Activated naive CD8-positive, alpha-beta T cell treated with anti-CD3 and anti-CD28 coated beads, Interleukin-2, amount 50 U/mL, for 24 hours (primary cell): ENCODE data around the gene RBPJ.

Source experiments
- ATAC-seq: fragments of 150-1000 bp; cut with Tn5 transposase; one replicate; pipeline ENCODE4 v1.10.0; 2021
- DNase-seq: peaks from one replicate; pipeline ENCODE4 v3.0.0; 2021
- H3K27ac Mint-ChIP-seq: one replicate; pipeline ENCODE4 v1.8.0; 2021; ENCODE audit warnings: mild to moderate bottlenecking, mixed read lengths
- H3K27me3 Mint-ChIP-seq: one replicate; pipeline ENCODE4 v1.8.0; 2021; ENCODE audit warnings: mixed read lengths
- H3K36me3 Mint-ChIP-seq: one replicate; pipeline ENCODE4 v1.8.0; 2021; ENCODE audit warnings: low read depth, mixed read lengths
- H3K4me1 Mint-ChIP-seq: one replicate; pipeline ENCODE4 v1.8.0; 2021; ENCODE audit warnings: mixed read lengths
- H3K4me3 Mint-ChIP-seq: one replicate; pipeline ENCODE4 v1.8.0; 2021; ENCODE audit warnings: mild to moderate bottlenecking, moderate library complexity, mixed read lengths
- H3K9me3 Mint-ChIP-seq: one replicate; pipeline ENCODE4 v1.8.0; 2021; ENCODE audit warnings: mixed read lengths

Gene RBPJ

DNA sequence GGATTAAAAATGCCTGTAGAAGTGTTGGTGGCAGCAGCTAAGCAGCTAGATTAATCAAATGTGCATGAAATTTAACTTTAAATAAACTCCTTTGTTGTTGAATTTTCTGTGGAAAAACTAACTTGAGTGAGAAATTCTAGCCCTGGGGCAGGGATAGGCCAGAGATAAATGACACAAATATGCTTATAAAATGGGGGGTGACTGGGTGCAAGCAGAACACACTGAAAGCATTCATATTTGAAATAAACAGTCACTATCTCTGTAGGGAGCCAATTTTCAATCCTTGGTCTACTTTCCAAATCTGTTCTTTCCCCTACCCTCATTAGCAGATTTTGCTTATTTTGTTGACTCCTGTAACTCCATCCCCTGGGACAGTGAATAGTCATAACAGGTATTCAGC, 47.9 kb downstream of the RBPJ start:
- DNase-seq (no peak), ATAC-seq (no peak)
- Mint-ChIP-seq H3K36me3 (peaks cover 36% of the 10 kb centered on the region), H3K9me3 (no peaks in the 10 kb centered on the region), H3K4me1 (peaks cover 34% of the 10 kb centered on the region), H3K27ac (no peak overlapping the region), H3K27me3 (no peaks in the 10 kb centered on the region), H3K4me3 (no peak overlapping the region)

DNA sequence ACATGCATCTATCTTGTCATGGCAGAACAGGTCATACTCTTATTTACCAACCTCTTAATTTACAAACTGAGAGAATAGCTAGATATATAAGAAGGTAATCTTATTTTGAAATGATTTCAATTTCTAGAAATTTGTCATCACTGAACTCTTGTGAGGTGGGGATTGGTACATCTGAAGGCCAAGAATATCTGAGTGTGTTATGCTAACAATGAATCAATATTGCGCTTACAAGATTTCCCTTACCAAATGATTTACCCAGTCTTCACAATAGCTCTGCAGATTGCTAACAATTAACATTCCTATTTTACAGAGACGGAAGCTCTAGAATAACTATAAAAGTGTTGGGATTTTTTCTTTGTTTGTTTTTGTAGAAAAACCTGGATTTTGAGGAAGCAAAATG, 48.3 kb downstream of the RBPJ start:
- Mint-ChIP-seq H3K4me3 (no peak overlapping the region), H3K27me3 (no peaks in the 10 kb centered on the region), H3K9me3 (no peaks in the 10 kb centered on the region), H3K27ac (no peak overlapping the region), H3K36me3 (peaks cover 36% of the 10 kb centered on the region), H3K4me1 (peaks cover 35% of the 10 kb centered on the region)
- ATAC-seq (no peak), DNase-seq (no peak)

DNA sequence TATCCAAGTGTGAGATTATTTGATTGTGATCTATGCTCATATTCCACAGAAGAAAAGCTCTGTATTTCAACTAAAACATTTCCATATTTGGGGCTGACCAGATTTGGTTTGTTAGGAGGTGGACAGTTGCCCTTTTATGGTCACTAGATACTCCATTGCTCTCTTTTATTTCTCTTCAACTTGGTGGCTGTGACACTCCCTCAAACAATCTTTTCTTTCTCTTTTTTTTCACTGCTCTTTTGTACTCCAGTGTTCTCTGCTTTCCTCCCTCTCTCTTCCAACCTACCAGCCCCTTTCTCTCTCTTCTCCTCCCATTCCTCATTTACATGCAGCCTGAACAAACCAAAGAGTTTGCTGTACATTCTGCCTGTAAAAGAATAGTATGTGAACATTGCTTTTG, 48.8 kb downstream of the RBPJ start:
- peaks cover 35% of the 10 kb centered on the region for H3K4me1 Mint-ChIP-seq
- peaks cover 38% of the 10 kb centered on the region for H3K36me3 Mint-ChIP-seq
- DNase-seq (no peak), ATAC-seq (no peak)
- no peaks in the 10 kb centered on the region for H3K9me3 Mint-ChIP-seq
- no peaks in the 10 kb centered on the region for H3K27me3 Mint-ChIP-seq
- no peak overlapping the region for H3K27ac Mint-ChIP-seq
- no peak overlapping the region for H3K4me3 Mint-ChIP-seq

DNA sequence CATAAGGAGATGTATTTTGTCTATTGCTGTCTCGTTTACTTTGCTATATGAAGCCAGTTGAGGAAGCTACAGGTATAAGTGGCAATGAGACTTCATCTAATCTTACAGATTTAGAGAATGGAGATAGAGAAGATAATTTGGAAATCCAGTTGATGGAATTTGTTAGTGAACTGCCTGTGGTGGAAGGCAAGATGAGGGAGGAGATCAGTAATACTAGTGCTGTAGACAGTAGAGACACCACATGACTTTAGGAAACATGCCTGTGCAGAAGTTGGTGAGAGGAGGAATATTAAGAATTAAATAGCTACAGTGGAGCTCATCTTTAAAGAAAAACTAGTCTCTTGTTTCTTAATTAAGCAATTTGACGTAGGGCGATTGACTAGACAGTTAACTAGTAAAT, 51.3 kb downstream of the RBPJ start:
- H3K9me3 Mint-ChIP-seq, result no peaks in the 10 kb centered on the region
- no peak overlapping the region for H3K27ac Mint-ChIP-seq
- no peak overlapping the region for H3K4me3 Mint-ChIP-seq
- no peaks in the 10 kb centered on the region for H3K27me3 Mint-ChIP-seq
- H3K36me3 Mint-ChIP-seq, result peaks cover 40% of the 10 kb centered on the region
- no peak for ATAC-seq
- H3K4me1 Mint-ChIP-seq, result peaks cover 42% of the 10 kb centered on the region
- DNase-seq, result no peak

DNA sequence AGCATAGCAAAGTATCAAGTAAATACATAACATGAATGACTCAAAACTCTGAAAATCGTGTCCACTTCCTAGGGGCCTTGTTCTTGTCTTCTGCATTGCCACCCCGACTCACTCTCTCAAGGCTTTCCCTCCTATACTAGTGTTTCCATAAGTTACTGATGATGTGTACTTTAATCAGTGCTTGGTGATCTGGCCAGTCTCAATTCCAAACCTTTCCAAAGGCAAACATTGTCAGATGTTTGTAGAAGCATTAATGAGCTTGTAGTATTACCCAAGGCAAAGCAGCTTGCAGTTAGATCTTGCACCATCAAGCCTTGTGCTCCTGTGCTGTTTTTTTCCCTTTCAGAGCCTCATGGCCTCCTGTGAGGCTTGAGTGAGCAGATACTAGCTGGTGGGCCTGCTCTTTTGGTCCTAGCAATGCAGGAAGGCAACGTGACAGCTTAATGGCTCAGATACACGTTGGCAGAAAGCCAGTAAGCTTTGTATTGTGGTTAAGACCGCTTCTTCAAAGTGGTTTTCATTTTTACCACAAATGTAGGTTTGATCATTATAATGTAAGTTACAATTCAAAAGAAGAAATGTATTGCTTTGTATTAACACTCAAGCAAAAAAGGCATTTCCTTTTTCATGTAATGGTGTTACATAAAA, 51.8 kb downstream of the RBPJ start:
- no peak overlapping the region for H3K4me3 Mint-ChIP-seq
- peaks cover 37% of the 10 kb centered on the region for H3K36me3 Mint-ChIP-seq
- no peaks in the 10 kb centered on the region for H3K27me3 Mint-ChIP-seq
- H3K9me3 Mint-ChIP-seq, result no peaks in the 10 kb centered on the region
- DNase-seq (peak; percentile 33), ATAC-seq (peak; percentile 88)
- H3K4me1 Mint-ChIP-seq, result peaks cover 47% of the 10 kb centered on the region
- peak overlapping the region; percentile 29 for H3K27ac Mint-ChIP-seq

DNA sequence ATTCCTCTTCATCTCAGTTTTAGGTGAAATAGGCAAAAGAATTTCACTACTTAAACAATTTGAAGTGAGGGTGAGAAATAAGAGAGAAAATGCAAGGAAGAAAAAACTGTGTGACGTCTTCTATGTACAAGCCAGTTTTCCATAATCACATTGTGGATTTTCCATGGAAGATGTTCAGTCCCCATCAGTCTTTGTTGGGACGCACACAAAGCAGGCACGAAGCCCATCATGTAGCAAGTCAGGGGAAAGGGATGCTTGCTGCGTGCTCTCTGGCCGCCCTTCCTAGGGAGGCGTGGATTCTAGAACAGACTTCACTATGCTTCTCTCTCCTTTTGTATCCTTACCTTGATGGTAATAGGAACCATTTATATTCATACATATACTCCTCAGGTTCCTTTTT, 54.7 kb downstream of the RBPJ start:
- H3K4me1 Mint-ChIP-seq, result peaks cover 55% of the 10 kb centered on the region
- H3K27me3 Mint-ChIP-seq, result no peaks in the 10 kb centered on the region
- H3K9me3 Mint-ChIP-seq, result no peaks in the 10 kb centered on the region
- H3K4me3 Mint-ChIP-seq, result no peak overlapping the region
- ATAC-seq (no peak), DNase-seq (no peak)
- no peak overlapping the region for H3K27ac Mint-ChIP-seq
- H3K36me3 Mint-ChIP-seq, result peaks cover 30% of the 10 kb centered on the region

DNA sequence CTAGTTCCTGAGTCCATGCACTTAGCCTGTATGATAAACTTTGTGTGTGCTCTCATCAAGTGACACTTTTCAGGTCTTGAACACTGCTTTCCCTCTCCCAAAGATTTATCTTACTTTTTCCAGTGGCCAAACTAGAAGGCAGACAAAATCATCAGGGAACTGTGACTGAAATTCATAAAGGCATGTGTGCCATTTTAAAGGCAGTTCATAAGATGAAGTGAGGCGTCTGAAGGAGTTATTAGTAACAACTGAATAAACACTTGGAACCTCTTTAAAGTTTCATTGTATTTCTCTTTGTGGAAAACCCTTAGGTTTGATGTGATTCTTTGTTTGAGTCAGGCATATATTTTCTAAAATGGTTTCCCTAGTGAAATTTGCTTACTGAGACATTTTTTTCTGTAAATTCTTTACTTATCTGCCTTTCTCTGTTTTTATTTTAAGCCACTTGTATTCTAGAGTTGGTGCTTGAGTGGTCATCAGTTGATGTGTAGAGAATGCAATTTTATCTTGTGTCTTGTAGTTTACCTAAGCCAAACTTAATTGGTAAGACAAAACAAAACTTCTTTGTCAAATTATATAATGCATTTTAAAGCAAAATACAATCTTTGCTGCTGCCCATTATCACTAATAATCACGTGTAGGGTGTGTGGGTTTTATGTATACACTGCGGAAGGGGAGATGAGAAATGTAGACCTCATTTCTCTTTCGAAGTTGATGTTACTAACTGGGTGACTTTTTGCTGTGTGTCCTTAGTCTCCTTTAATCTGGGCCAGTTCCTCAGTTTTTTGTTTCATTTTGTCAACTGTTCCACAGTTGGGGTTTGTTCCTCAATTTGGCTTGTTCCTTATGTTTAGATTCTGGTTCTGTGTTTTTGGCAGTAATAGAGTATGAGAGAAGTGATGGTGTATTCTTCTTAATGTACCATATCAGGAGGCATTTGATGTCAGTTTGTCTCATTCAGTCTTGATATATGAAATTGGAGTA, 56.8 kb downstream of the RBPJ start:
- peaks cover 47% of the 10 kb centered on the region for H3K4me1 Mint-ChIP-seq
- ATAC-seq (no peak), DNase-seq (no peak)
- no peaks in the 10 kb centered on the region for H3K27me3 Mint-ChIP-seq
- no peaks in the 10 kb centered on the region for H3K9me3 Mint-ChIP-seq
- peaks cover 27% of the 10 kb centered on the region for H3K36me3 Mint-ChIP-seq
- H3K27ac Mint-ChIP-seq, result no peak overlapping the region
- H3K4me3 Mint-ChIP-seq, result no peak overlapping the region

DNA sequence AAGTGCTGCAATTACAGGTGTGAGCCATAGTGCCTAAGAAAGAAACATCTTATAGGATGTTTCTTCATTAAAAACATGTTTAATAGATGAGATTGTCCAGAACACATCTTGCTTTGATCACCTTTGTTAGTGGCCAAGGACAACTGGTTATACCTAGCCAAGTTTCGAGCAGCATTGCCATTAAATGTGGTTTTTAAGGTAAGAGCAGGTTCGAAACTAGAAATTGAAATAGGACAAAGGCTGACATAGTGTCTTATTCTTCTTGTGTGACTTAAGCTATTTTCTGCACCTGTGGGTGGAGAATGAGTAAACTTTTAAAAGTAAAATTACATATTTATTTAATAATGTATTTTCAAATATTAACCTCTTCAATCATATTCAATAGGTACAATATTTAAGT, 59.0 kb downstream of the RBPJ start:
- no peaks in the 10 kb centered on the region for H3K27me3 Mint-ChIP-seq
- H3K4me1 Mint-ChIP-seq, result peaks cover 40% of the 10 kb centered on the region
- H3K36me3 Mint-ChIP-seq, result peaks cover 17% of the 10 kb centered on the region
- H3K4me3 Mint-ChIP-seq, result no peak overlapping the region
- no peak overlapping the region for H3K27ac Mint-ChIP-seq
- no peaks in the 10 kb centered on the region for H3K9me3 Mint-ChIP-seq
- DNase-seq (no peak), ATAC-seq (no peak)

DNA sequence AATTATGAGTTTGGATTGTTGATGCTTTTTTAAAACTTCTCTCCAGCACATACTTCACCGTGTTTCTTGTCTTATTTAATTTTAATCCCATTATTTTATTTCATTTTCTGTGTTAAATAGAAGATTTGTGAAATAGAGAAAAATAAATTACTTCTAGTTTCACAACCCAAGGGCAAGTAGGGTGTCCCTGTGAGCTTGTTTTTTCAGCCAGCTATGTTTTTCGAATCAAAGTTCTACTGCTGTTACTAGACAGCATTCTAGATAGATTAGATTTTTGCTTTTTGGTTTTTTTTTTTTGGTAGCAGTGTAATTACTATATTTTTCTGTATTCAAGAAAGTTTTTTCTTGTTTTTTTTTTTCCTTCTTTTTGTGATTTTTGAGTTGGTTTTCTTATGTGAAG, 59.9 kb downstream of the RBPJ start:
- H3K27ac Mint-ChIP-seq, result no peak overlapping the region
- no peak for DNase-seq
- peaks cover 16% of the 10 kb centered on the region for H3K36me3 Mint-ChIP-seq
- no peak for ATAC-seq
- peaks cover 42% of the 10 kb centered on the region for H3K4me1 Mint-ChIP-seq
- no peaks in the 10 kb centered on the region for H3K27me3 Mint-ChIP-seq
- H3K4me3 Mint-ChIP-seq, result no peak overlapping the region
- no peaks in the 10 kb centered on the region for H3K9me3 Mint-ChIP-seq

DNA sequence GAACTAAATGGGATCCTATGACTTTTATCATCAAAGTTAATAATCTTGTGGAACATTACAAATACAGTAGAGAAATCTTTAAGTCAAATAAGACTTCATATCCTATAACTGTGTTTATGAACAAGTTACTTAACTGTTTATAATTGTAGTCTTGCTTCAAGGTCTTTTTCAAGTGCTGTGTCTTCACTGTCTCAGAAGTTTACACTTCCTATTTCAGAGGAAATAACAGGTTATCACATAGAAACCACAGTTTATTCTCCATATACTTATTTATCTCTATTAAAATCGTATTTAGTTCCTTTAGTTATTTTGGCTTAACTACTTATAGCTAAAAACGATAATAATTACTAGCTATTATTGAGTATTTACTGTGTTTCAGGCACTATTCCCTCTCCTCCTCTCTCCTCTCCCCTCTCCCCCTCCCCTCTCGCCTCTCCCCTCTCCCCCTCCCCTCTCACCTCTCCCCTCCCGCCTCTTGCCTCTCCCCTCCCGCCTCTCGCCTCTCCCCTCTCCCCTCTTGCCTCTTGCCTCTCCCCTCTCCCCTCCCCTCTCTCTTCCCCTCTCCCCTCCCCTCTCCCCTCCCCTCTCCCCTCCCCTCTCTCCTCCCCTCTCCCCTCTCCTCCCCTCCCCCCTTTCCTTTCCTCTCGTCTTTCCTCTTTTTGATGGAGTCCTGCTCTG, 63.7 kb downstream of the RBPJ start:
- Mint-ChIP-seq H3K9me3 (no peaks in the 10 kb centered on the region), H3K4me1 (peaks cover 22% of the 10 kb centered on the region), H3K4me3 (no peak overlapping the region), H3K36me3 (peaks cover 37% of the 10 kb centered on the region), H3K27ac (no peak overlapping the region), H3K27me3 (no peaks in the 10 kb centered on the region)
- ATAC-seq (no peak), DNase-seq (no peak)

DNA sequence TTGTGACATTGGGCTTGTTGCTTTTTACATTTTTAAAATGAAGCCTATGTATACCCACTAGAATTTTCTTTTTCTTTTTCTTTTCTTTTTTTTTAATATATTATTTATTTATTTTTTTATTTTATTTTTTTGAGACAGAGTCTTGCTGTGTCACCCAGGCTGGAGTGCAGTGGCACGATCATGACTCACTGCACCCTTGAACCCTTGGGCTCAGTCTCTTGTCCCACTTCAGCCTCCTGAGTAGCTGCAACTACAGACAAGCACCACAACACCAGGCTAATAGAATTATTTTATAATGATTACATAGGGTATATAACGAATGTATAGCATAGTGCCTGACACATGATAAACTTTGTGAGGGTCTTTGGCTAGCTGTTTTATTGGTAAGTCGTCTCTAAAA, 64.9 kb downstream of the RBPJ start:
- H3K27me3 Mint-ChIP-seq, result no peaks in the 10 kb centered on the region
- H3K36me3 Mint-ChIP-seq, result peaks cover 46% of the 10 kb centered on the region
- H3K27ac Mint-ChIP-seq, result no peak overlapping the region
- ATAC-seq (no peak), DNase-seq (no peak)
- peaks cover 19% of the 10 kb centered on the region for H3K4me1 Mint-ChIP-seq
- no peaks in the 10 kb centered on the region for H3K9me3 Mint-ChIP-seq
- no peak overlapping the region for H3K4me3 Mint-ChIP-seq

DNA sequence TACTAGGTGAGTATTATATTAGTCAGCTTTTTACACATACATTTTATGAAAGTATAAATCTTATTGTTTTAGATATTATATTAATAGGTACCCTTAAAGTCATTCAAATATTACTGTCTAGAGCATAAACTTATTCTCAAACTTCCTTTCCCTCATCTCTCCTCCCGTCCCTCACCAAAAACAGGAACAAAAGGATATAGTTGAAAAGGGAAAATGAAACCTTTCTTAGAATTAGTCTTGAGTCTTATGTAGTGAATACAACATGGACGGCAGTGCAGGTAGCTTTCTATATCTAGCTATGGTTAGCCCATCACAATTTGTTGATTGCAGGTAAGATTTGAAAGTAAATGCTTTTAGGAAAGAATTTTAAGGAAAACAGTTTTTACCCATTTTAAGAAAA, 65.6 kb downstream of the RBPJ start:
- peaks cover 50% of the 10 kb centered on the region for H3K36me3 Mint-ChIP-seq
- H3K27me3 Mint-ChIP-seq, result no peaks in the 10 kb centered on the region
- no peak overlapping the region for H3K4me3 Mint-ChIP-seq
- ATAC-seq (no peak), DNase-seq (no peak)
- H3K27ac Mint-ChIP-seq, result no peak overlapping the region
- H3K9me3 Mint-ChIP-seq, result no peaks in the 10 kb centered on the region
- H3K4me1 Mint-ChIP-seq, result peaks cover 16% of the 10 kb centered on the region

DNA sequence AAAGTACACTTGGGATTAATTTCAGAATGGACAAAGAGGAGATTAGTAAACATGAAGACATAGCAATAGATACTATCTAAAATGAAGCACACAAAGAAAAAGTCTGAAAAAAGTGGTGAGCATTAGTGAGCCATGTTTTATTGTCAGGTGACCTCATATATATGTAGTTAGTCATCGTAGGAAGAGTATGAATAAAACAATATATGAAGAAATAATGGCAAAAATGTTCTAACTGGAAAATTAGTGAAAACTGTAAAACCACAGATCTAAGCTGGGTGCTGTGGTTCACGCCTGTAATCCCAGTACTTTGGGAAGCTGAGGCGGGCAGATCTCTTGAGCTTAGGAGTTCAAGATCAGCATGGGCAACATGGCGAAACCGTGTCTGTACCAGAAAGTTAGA, 67.9 kb downstream of the RBPJ start:
- Mint-ChIP-seq H3K27me3 (no peaks in the 10 kb centered on the region), H3K4me3 (no peak overlapping the region), H3K27ac (no peak overlapping the region), H3K4me1 (peaks cover 10% of the 10 kb centered on the region), H3K9me3 (no peaks in the 10 kb centered on the region), H3K36me3 (peaks cover 61% of the 10 kb centered on the region)
- no peak for ATAC-seq
- DNase-seq, result no peak

DNA sequence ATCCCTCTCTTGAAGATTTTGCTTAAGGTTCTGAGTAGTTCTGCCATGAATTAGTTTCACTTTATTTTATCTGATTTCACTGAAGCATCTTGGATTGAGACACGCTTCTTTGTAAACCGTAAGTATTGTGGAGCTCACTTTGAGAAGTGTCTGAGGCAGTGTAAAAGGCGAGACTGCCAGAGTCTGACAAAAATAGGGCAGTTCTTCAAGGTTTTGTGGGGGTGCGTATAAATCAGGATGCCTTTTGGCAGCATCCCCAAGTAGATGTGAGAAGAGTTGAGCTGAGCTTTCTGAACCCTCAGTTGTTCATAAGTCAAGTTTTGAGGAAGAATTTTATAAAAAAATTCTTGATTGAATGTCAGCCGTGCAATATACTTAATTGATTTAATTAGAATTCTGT, 76.3 kb downstream of the RBPJ start:
- H3K4me1 Mint-ChIP-seq, result peaks cover 6% of the 10 kb centered on the region
- DNase-seq, result no peak
- no peak overlapping the region for H3K4me3 Mint-ChIP-seq
- ATAC-seq, result no peak
- peaks cover 30% of the 10 kb centered on the region for H3K36me3 Mint-ChIP-seq
- H3K27ac Mint-ChIP-seq, result no peak overlapping the region
- no peaks in the 10 kb centered on the region for H3K9me3 Mint-ChIP-seq
- no peaks in the 10 kb centered on the region for H3K27me3 Mint-ChIP-seq

DNA sequence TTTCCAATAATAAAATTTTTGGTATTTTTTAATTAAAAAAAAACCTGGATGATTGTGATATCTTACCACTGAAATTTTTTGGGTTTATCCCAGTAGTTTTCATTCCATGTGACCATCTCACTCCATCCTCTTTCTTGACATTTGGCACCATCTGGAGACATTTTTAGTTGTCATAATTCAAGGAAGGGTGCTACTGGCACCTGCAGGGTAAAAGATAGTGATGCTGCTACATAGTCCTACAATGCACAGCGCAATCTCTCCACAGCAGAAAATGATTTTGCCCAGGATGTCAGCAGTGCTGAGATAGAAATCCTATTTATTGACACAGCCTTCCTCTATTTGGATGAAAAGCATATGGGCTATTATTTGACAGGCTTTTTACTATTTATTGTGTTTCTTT, 79.3 kb downstream of the RBPJ start:
- H3K27me3 Mint-ChIP-seq, result no peaks in the 10 kb centered on the region
- H3K27ac Mint-ChIP-seq, result no peak overlapping the region
- DNase-seq (no peak), ATAC-seq (no peak)
- peaks cover 41% of the 10 kb centered on the region for H3K36me3 Mint-ChIP-seq
- H3K9me3 Mint-ChIP-seq, result peaks cover 4% of the 10 kb centered on the region
- peaks cover 15% of the 10 kb centered on the region for H3K4me1 Mint-ChIP-seq
- no peak overlapping the region for H3K4me3 Mint-ChIP-seq
